ENCODE results near the gene HERC4.

GRCh38 chr10:67924136-67924535 lies 150.9 kb downstream of the HERC4 start:
- no peak for TF ChIP-seq POLR2A (IDR thresholded peaks at IDR 0.05)
- no peak for TF ChIP-seq CTCF (IDR thresholded peaks at IDR 0.05)

All from adrenal gland (tissue), 5 donors.